GM19193 (cell line): ENCODE results near the gene KIAA0513.

Experiments used
- POLR2A ChIP-seq: IDR thresholded peaks from 4 replicates; pipeline ENCODE4 v1.6.1; 2011; ENCODE audit not compliant: insufficient read depth, insufficient read length; ENCODE audit errors: extremely low read depth

Gene KIAA0513

DNA sequence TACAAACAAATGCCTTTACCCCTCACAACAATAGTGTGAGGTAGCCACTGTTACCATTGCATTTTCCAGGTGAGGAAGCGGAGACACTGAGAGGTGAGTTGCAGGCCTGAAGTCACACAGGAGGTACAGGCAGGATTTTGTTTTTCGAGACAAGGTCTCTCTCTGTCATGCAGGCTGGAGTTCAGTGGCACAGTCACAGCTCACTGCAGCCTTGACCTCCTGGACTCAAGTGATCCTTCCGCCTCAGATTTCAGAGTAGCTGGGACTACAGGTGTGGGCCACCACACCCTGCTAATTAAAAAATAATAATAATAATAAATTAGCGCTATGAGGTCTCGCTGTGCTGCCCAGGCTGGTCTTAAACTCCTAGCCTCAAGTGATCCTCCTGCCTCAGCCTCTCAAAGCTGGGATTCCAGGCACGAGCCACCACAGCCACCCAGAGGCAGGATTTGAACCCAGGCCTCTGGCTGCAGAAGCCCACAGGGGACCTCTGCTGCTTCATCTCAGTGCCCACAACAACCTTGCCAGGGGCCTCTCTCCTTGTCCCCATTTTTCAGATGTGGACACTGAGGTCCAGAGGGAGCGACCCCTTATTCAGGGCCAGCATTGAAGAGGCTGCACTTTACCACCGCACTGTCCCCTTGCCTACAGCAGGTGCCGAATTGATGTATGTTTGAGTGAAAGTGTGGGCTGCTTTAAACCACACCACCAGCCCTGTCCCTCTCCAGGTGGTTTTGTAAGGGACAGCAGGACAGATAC lies 100.7 kb downstream of the KIAA0513 start:
- no peak for TF ChIP-seq POLR2A

DNA sequence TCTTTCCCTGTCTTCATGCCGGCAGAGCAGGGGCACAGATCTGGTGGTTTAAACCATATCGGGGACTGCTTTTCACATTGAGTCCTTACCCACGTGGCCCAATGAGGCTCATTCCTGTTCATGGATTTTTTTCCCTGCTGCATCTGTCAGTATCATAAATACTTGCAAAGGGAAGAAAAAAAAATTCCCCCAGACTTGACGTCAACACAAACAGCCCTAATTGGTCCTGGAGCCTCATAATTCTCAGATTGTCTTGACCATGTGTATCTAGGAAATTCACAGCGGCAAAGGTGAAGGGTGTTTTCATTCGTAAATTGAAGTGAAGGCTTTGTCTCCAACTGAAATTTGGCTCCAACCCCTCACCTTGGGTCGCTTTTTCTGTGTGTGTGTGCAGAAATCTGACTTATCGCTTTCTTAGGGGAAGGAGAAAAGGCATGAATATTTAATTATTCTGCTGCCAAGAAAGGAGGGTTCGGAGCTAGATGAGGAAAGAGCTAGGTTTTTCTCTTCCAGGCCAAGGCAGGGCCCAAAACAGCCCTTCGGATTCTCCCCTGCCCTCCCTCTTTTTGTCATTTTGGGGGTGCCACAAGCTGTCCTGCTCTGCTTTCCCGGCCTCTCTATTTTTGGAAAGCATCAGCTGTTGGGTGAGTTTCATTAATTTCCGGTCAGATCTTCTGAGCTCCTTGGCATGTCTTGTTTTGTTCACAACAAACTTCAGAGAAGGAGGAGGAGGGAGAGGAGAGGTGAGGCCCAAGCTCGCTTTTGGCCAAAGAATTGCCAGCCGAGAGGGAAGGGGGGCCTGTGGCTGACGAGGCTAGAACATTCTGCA lies 102.5 kb downstream of the KIAA0513 start:
- TF ChIP-seq POLR2A: no peak

DNA sequence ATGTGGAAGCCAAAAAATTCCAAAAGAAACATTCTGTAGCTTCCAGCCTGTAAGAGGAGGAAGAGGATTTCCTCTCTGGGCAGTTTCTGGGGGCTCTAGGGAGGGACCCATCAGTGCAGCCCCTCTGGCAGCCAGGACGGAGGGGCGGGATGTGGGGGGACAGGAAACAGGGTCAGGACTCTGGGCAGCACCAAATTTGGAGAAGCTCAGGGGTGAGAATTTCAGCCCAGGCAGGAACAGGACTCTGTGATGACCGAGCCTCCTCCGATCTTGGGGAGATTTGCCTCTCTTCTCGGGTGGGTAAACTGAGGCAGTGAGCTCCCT lies 103.1 kb downstream of the KIAA0513 start:
- no peak for TF ChIP-seq POLR2A

DNA sequence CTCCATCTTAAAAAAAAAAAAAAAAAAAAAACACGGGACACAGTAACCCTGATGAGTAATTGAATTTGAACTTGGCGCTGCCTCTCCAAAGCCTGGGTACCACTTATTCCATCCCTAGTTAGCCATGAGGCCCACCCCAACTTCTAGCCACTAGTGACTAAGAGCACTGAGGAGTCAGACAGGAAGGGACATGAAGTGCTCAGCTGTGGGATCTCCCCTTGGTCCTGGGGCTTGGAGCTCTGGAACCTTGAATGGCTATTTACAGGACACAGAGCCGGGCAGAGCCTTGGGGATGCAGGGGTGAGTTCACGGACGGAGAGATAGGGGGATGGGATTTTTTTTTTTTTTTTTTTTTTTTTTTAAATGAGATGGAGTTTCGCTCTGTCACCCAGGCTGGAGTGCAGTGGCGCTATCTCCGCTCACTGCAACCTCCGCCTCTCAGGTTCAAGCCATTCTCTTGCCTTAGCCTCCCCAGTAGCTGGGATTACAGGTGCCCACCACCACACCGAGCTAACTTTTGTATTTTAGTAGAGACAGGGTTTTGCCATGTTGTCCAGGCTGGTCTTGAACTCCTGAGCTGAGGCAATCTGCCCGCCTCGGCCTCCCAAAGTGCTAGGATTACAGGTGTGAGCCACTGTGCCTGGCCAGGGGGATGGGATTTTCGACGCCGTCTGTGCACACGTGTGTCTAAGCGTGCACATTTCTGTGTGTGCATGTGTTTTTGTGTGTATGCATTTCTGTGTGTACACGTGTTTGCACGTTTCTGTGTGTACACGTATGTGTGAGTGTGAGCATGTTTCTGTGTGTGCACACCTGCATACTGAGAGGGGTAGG lies 105.1 kb downstream of the KIAA0513 start:
- TF ChIP-seq POLR2A: no peak

DNA sequence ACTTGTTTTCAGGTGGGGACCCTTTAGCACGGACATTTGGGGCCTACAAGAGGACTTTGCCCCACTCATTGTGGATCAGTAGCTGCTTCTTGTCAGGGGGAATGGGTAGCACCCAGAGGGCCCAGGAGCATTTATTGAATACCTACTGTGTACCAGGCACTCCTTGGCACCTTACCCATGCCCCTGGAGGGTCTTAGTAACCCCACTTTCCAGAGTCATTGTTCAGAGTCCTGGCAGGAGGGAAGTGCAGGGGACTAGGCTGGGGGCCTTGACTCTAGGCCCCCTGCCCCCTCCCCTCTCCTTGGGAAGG lies 105.7 kb downstream of the KIAA0513 start:
- TF ChIP-seq POLR2A: no peak

DNA sequence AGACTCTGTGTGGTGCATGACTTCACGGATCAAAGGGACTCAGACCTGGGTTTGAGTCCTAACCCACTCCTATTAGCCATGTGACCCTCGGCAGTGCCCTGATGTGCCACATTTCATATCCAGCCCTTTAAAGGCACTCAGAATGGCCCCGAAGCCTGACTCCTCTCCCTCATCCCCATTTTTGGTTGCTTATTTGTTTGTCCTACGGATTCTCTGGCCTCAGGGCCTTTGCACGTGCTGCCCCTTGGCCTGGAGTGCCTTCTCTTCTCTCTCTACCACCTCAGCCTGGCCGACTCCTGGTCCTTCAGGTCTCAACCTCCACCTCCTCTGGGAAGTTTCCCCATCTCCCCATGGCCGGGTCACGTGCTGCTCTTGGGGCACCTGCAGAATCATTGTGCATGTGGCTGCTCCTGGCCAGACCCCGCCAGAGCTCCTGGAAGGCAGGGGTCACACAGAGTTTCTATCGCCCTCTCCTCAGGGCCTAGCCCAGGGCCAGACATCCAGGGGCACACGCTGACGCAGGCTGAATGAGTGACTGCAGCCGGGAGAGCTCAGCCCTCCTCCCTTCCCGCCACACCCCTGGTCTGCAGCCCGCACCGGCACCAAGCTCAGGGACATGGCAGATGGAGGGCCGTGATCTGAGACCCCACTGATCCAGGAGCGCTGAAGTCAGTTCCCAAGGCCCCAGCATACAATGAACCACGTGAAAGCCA lies 106.6 kb downstream of the KIAA0513 start:
- no peak for TF ChIP-seq POLR2A

DNA sequence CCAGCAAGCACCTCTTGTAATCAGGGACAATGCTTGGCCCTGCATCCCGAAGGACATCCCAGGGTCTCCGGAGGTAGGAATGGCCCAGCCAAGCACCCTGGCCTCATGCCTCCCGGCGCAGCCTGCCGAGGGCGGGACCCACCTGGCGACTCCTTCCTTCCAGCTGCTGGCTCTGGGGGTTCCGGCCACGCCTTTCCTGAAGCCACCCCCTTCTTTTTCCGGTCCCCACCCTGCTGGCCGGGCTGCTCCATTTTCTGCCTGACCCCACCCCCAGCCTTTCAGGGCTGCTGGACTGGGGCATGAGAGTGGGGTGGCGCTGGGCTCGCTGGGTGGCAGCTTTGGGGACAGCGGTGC lies 107.2 kb downstream of the KIAA0513 start:
- TF ChIP-seq POLR2A: no peak

DNA sequence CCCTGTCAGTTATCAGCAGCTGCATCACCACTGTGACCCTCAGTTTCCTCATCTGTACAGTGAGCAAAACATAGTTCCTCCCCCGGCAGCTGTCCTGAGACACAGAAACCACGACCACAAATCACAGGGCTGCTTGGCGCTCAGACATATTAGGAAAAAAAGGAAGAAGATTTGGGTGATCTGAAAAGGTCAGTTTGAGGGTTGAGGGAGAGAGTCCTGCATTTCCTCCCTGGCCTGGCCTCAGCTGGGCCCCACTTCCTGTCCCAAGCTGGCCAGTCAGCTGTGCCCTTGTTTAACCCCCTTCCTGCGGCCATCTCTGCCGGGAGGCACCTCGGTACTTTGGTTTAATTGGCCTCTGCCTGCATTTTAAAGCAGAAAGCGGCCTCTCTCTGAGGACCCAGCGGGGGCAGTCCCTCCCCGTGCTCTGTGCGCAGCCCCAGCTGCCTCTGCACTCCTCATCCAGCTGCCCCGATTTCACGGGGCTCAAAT lies 108.7 kb downstream of the KIAA0513 start:
- TF ChIP-seq POLR2A: no peak

DNA sequence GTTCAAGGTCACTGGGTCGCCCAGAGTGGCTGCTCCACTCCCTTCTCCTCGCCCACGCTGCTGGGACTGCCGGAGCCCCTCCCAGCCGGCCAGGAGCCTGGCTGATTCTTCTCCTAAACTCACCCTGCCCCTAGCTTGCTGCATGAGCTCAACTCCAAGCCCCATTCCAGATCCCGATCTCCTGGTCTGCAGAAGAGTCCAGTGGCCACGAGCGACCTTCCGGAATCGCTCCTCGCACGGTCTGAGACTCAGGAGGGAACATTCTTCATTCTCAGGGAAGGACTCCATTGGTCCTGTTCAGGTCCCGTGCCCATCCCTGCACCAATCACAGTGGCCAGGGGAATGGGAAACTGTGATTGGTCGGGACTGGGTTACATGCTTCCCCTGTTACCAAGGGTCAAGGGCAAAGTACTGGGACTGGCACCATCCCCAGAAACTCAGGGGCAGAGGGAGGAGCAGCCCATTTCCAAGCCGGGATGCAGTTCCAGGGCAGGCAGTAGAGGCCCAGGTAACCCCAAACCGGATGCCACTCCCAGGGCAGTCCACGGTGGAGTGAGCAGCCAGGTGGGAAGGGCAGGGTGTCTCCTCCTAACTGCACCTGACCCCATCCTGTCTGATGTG lies 109.2 kb downstream of the KIAA0513 start:
- no peak for TF ChIP-seq POLR2A

DNA sequence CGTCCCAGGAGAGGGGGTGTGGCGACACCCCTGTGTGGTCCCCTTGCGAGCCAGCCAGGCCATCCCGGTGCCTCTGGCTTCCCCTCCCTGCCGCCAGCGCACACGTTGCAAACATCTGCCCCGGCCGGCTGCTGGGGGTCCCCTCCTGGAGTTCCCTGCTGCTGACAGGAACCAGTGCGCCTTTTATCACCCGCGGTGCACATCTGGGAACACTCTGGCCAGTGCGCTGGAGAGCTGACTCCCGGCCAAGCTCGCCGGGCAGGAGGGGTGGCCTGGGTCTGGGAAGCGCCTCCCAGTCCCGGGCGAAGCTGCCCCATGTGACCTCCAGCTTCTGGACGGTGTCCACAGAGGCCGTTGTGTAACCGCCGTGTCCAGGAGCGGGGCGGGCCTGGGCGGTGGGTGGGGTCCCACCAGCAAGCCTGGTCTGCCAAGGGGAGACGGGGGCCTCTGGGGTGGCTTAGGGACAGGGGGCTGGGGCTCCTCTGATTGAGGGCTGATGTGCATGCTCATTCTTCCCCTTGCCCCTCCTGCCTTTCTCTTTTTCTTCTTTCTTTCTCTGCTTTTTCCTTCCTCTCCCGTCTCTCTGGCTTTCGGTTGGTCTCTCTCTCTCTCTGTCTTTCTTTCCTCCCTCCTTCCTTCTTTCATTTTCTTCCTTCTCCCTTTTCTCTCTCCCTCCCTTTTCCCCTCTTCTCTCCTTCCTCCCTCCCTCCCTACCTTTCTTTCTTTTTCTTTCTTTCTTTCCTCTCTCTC lies 109.9 kb downstream of the KIAA0513 start:
- no peak for TF ChIP-seq POLR2A

DNA sequence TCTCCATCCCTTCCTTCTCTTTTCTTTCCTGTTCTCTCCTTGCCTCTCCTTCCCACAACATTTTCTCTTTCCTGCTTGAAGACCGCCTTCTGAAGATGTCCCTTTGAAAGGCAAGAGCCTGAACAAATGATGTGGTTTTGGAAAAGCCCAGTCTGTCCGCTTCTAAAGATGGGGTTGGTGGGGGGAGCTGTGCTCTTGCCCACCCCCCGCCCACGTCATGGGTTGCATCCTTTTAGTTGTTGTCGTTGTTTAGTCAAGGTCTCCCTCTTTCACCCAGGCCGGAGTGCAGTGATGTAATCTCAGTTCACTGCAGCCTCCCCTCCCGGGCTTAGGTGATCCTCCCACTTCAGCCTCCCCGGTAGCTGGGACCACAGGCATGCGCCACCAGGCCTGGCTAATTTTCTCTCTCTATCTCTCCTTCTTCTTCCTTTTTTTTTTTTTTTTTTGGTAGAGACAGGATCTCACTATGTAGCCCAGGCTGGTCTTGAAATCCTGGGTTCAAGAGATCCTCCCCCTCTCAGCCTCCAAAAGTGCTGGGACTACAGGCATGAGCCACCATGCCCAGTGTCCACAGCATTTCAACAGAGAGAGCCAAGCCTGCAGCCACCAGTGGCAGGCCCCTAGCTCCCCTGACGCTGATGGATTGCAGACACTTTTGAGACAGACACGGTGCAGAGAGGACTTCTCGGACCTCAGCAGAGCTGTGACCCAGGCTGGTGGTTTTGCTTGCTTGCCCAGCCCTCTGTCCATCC lies 110.7 kb downstream of the KIAA0513 start:
- no peak for TF ChIP-seq POLR2A

DNA sequence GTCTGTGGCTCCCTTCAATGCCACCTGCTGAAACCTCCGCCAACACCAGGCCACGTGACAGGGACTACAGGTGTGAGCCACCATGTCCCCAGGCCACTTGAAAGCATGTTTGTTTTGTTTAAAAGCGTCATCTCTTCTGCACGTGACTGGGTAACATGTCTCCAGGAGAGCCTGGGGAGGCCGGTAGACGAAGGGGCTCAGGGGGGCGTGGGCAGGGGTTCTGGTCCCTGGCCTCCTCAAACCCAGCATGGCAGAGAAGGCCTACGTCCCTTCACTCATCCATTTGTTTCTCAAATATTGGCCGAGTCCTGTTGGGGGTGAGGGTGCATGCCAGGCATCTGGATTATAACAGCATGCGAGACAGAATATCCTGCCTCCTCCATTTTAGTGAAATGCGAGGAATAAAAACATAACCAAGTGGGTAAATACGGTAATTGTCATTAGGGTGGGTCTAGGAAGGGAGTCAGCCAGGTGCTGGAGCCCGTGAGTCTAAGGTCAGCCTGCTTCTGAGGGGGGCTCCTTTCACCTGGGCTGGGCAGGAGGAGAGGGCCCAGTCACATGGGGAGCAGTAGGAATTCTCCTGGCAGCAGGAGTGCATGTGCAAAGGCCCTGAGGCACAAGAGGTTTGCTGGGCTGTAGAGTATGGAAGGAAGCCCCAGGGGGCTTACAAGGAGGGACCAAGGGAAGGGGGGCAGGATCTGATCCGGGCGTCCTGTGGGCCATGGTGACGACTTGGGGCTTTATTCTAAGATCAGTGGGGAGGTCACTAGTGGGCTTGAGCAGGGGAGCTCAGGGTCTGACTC lies 111.4 kb downstream of the KIAA0513 start:
- no peak for TF ChIP-seq POLR2A

DNA sequence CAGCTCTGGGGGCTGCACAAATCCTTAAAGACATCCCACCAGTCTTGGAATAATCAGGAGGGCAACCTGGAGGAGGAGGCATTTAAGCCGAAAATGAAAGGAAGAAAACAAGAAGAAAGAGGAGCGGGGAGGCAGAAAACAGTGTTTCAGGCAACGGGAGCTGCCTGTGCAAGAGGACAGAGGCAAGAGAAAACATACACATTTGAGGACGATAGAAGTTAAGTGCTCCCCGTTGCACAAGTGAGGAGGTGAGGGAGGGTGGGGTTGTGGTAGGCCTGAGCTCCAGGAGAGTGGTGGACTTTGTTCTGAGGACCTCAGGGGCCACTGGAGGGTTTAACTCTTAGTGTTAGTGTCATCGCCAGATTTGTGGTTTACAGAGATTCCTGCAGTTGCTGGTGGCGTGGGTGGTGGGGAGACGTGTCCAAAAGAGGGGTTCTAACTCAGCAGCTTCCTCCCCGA lies 112.3 kb downstream of the KIAA0513 start:
- no peak for TF ChIP-seq POLR2A
